ENCODE results near the gene RCAN3.
A peak's percentile ranks its signal among the peaks of the same experiment; 100 is the strongest.
"Not testable (repeated sequence)": the region's sequence is repeated elsewhere in the genome, so short reads cannot be mapped to it uniquely, and the experiment has no call there.

RCAN3 gene

GRCh38 chr1:24525606-24526005, 23.0 kb downstream of the RCAN3 start:
- TF ChIP-seq CTCF (IDR thresholded peaks at IDR 0.05; ENCODE audit: extremely low read depth, insufficient read depth, missing control alignments): no peak
- in situ Hi-C loops (cut with MboI; ENCODE audit: low pct_unique_long_range_greater_than_20kb, low sequenced_read_pairs, unreplicated experiment): no loop called here
- no peak for DNase-seq (ENCODE audit: low spot score)

GRCh38 chr1:24526045-24526444, 23.4 kb downstream of the RCAN3 start:
- in situ Hi-C loops (cut with MboI; ENCODE audit: low pct_unique_long_range_greater_than_20kb, low sequenced_read_pairs, unreplicated experiment): no loop called here
- no peak for TF ChIP-seq CTCF (IDR thresholded peaks at IDR 0.05; ENCODE audit: extremely low read depth, insufficient read depth, missing control alignments)

GRCh38 chr1:24526940-24527542, 24.4 kb downstream of the RCAN3 start:
- no peak for DNase-seq (ENCODE audit: low spot score)
- in situ Hi-C loops (cut with MboI; ENCODE audit: low pct_unique_long_range_greater_than_20kb, low sequenced_read_pairs, unreplicated experiment): no loop called here
- TF ChIP-seq CTCF (IDR thresholded peaks at IDR 0.05; ENCODE audit: extremely low read depth, insufficient read depth, missing control alignments): peak; percentile 61

More at GRCh38 chr1:24526045-24526444, 23.4 kb downstream of the RCAN3 start:
- DNase-seq (ENCODE audit: low spot score): no peak

GRCh38 chr1:24528744-24529143, 26.1 kb downstream of the RCAN3 start:
- no peak for DNase-seq (ENCODE audit: low spot score)
- in situ Hi-C loops (cut with MboI; ENCODE audit: low pct_unique_long_range_greater_than_20kb, low sequenced_read_pairs, unreplicated experiment): no loop called here
- no peak for TF ChIP-seq CTCF (IDR thresholded peaks at IDR 0.05; ENCODE audit: extremely low read depth, insufficient read depth, missing control alignments)

GRCh38 chr1:24529292-24529691, 26.7 kb downstream of the RCAN3 start:
- DNase-seq (ENCODE audit: low spot score); in situ Hi-C loops (cut with MboI; ENCODE audit: low pct_unique_long_range_greater_than_20kb, low sequenced_read_pairs, unreplicated experiment): not testable (repeated sequence)

GRCh38 chr1:24535021-24535424, 32.4 kb downstream of the RCAN3 start:
- peak; percentile 68 for DNase-seq (ENCODE audit: low spot score)
- no peak for TF ChIP-seq CTCF (IDR thresholded peaks at IDR 0.05; ENCODE audit: extremely low read depth, insufficient read depth, missing control alignments)
- in situ Hi-C loops (cut with MboI; ENCODE audit: low pct_unique_long_range_greater_than_20kb, low sequenced_read_pairs, unreplicated experiment): no loop called here

GRCh38 chr1:24535778-24536177, 33.1 kb downstream of the RCAN3 start:
- in situ Hi-C loops (cut with MboI; ENCODE audit: low pct_unique_long_range_greater_than_20kb, low sequenced_read_pairs, unreplicated experiment): no loop called here
- no peak for DNase-seq (ENCODE audit: low spot score)
- TF ChIP-seq CTCF (IDR thresholded peaks at IDR 0.05; ENCODE audit: extremely low read depth, insufficient read depth, missing control alignments): no peak
